GM19328 (cell line): ENCODE measurements around the gene MEIKIN.
"Not testable (repeated sequence)": the region's sequence is repeated elsewhere in the genome, so short reads cannot be mapped to it uniquely, and the experiment has no call there.

Experiments used
- ATAC-seq: cut with Tn5 transposase; IDR thresholded peaks from one replicate; pipeline ENCODE4 v1.9.1; 2021; ENCODE audit warnings: mild to moderate bottlenecking, moderate library complexity; ENCODE audit not compliant: unreplicated experiment

MEIKIN gene

DNA sequence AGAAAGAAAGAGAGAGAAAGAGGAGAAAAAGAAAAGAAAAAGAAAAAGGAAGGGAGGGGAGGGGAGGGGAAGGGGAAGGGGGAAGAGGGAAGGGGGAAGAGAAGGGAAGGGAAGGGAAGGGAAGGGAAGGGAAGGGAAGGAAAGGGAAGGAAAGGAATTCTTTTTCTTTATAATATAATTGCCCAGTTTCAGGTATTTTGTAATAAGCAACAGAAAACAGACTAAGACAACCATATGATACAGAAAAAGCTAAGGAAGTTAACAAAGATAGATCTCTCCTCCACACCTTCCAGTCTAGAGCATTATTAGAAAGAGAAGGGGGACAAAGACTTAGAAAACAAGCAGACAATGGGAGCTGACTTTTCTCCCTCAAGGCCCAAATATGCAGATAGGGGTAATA is 31.0 kb downstream of the MEIKIN start:
- ATAC-seq = no peak

DNA sequence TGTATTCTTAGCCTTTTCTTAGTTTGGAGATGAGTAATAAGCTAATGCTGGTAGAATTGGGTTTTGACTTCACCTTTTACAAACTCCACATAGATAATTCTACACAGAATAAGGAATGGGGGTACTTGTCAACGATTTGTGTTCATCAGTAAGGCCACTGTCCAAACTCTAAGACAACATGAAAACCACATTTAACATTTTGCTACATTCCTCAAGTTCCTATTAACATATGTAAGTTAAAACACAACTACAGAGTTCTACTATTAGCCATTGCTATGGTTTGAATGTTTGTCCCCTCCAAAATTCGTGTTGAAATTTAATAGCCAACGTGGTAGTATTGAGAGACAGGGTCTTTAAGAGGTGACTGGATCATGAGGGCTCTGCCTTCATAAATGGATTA is 31.9 kb downstream of the MEIKIN start:
- ATAC-seq = no peak

DNA sequence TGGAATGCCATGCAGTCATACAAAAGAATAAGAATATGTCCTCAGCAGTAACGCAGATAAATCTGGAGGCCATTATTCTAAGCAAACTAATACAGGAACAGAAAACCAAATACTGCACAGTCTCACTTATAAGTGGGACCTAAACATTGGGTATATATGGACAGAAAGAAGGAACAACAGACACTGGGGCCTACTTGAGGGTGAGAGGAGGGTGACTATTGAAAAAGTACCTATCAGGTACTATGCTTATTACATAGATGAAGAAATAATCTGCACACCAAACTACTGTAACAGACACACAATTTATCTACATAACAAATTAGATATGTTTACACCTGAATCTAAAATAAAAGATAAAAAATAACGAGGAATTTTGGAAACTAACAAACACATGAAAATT is 38.8 kb downstream of the MEIKIN start:
- no peak for ATAC-seq

DNA sequence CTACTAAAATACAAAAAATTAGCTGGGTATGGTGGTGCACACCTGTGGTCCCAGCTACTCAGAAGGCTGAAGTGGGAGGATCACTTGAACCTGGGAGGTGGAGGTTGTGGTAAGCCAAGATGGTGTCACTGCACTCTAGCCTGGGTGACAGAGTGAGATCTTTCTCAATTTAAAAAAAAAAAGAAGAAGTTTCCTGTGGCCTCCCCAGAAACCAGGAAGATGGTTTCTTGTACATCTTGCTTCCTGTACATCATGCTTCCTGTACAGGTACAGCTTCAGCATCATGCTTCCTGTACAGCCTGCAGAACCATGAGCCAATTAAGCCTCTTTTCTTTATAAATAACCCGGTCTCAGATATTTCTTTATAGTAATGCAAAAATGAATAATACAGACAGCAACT is 43.2 kb downstream of the MEIKIN start:
- not testable (repeated sequence) for ATAC-seq

DNA sequence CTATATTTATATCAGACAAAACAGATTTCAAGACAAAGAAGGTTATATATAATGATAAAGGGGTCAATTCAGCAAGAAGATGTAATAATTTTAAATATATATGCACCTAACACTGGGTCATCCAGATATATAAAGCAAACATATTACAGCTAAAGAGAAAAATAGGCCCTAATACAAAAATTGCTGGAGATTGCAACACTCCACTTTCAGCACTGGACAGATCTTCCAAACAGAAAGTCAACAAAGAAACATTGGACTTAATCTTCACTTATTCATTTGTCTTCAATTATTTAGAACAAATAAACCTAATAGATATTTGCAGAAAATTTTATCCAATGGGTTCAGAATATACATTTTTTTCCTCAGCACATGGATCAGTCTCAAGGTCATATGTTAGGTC is 45.8 kb downstream of the MEIKIN start:
- no peak for ATAC-seq

DNA sequence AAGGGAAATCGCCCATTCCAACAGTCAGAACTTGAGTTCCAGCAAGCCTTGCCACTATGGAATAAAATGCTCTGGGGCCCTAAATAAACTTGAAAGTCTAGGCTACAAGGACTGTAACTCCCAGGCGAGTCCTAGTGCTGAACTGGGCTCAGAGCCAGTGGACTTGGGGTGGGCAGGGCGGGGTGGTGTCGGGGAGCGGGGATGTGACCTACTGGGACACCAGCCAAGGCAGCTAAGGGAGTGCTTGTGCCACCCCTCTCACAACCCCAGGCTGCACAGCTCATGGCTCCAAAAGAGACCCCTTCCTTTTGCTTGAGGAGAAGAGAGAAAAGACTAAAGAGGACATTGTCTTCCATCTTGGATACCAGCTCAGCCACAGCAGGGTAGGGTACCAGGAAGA is 61.5 kb downstream of the MEIKIN start:
- no peak for ATAC-seq

DNA sequence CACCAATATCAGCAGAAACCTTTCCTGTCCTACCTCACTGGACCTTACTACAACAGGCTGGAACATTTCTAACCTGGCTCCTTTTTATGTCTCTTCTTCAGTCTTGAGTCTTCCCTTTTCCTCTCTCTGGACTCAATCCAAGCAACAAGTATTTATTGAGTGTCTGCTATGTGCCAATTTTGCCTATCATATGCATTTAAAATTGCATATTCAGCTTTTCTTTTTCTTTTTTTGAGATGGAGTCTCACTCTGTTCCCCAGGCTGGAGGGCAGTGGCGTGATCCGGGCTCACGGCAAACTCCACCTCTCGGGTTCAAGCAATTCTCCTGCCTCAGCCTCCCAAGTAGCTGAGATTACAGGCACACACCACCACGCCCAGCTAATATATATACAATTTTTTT is 65.8 kb downstream of the MEIKIN start:
- ATAC-seq = no peak

DNA sequence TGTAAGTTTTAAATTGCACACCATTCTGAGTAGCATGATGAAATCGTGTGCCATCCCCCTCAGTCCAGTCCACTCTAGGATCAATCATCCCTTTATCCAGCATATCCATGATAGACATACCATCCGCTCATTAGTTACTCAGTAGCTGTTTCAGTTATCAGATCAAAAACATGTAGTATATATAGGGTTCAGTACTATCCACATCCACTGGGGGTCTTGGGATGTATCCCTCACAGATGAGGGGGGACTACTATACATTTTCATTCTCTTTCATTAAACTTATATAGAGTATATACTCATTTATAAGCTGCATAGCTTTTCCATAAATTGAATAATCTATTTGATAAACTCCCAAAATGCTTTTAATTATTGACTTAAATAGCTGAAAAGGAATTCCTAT is 67.6 kb downstream of the MEIKIN start:
- no peak for ATAC-seq

DNA sequence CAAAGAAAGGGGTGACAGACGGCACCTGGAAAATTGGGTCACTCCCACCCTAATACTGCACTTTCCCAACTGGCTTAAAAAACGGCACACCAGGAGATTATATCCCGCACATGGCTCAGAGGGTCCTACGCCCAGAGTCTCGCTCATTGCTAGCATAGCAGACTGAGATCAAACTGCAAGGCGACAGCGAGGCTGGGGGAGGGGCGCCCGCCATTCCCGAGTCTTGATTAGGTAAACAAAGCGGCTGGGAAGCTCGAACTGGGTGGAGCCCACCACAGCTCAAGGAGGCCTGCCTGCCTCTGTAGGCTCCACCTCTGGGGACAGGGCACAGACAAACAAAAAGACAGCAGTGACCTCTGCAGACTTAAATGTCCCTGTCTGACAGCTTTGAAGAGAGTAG is 74.2 kb downstream of the MEIKIN start:
- ATAC-seq = not testable (repeated sequence)

DNA sequence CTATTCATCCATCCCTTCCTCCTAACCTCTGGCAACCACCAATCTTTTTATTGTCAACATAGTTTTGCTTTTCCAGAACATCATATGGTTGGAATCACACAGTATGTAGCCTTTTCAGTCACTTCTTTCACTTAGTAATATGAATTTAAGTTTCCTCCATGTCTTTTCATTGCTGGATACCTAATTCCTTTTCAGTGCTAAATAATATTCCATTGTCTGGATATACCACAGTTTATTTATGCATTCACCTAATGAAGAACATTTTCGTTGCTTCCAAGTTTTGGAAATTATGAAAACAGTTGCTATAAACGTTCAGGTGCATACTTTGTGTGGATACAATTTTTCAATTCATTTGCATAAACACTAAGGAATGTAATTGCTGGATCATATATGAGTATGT is 77.9 kb downstream of the MEIKIN start:
- ATAC-seq = no peak

DNA sequence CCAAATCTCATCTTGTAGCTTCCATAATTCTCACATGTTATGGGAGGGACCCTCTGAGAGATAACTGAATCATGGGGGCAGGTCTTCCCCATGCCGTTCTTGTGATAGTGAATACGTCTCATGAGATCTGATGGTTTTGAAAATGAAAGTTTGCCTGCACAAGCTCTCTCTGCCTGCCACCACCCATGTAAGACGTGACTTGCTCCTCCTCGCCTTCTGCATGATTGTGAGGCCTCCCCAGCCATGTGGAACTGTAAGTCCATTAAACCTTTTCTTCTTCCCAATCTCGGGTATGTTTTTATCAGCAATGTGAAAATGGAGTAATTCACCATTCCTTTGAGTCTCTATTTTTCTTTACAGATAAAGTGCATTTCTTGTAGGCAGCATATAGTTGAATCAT is 81.8 kb downstream of the MEIKIN start:
- no peak for ATAC-seq

DNA sequence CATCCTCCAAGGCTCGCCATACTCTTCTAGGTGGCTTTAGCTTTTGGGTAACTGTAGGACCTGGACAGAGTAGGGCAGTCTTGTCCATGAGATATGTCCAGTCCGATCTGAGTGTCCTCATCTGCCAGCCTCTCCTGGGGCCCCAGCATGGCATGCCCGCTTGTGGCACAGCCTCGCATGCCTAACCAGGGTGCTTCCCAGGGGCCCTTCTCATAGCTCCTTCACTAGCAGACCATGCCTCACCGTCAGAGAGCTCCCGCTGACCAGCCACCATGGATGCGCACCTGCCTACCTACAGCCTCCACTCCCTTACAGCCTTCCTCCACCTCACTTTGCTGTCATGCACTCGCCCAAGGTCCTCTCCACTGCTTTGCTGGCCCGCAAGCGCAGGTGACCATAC is 88.1 kb downstream of the MEIKIN start:
- ATAC-seq = no peak

DNA sequence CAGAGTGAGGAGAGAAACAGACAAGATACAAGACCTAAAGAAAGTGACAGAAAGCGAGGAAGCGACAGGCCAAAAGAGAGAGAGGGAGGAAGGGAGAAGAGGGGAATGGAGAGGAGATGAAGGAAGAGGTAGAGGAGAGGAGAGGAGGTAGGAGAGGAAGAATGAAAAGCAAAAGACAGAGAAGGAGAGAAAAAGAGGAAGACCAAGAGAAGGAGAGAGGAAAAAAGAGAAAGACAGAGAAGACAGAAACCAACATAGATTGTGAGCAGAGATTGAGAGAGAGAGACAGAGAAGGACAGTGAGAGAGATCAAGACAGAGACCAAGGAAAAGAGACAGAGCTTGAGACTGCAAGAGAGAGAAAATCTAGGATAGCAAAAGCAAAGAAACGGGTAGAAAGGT is 90.0 kb downstream of the MEIKIN start:
- no peak for ATAC-seq

DNA sequence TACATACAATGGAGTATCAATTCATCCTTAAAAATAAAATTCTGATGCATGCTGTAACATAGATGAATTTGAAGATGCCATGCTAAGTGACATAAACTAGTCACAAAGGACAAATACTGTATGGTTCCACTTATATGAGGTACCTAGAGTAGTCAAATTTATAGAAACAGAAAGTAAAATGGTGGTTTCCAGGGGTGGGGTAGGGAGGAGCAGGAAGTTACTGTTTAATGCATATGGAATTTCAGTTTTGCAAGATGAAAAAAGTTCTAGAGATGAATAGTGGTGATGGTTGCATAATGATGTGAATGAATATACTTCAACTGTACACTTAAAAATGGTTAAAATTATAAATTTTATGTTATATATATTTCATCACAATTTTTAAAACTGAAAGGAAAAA is 91.3 kb downstream of the MEIKIN start:
- ATAC-seq = no peak

DNA sequence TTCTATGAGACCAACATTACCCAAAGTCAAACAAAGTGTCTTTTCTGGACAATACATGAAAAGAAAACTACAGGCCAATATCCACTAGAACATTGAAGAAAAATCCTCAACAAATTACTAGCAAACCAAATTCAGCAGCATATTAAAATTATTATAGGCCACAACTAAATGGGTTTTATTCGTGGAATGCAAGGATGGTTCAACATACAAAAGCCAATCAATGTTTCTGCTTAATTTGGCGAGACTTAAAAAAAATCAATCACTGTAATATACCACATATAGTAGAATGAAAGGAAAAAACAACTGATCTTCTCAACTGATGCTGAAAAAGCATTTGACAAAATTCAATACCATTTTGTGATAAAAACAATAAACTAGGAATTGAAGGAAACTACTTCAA is 96.8 kb downstream of the MEIKIN start:
- ATAC-seq = no peak

DNA sequence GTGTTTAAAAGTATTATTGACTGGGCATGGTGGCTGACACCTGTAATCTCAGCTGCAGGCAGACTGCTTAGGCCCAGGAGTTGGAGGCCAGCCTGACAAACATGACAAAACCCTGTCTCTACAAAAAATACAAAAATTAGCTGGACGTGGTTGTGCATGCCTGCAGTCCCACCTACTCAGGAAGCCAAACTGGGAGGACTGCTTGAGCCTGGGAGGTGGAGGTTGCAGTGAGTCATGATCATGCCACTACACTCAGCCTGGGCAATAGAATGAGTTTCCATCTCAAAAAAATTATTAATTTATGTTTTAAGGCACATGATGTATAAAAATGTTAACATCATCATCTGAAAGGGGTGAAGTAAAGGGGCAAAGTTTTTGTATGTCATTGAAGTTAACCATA is 98.9 kb downstream of the MEIKIN start:
- no peak for ATAC-seq

DNA sequence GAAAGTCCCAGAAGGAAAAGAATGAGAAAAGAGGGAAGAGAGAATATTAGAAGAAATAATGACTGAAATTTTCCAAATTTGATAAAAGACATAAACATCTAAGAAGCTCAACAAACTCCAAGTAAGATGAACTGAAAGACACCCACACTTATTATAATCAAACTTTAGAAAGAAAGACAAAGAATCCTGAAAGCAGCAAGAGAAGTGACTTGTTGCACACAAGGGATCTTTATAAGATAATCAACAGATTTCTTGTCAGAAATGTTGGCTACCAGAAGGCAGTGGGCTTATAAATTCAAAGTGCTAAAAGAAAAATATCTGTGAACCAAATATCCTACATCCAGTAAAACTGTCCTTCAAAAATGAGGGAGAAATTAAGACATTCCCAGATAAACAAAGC is 99.6 kb downstream of the MEIKIN start:
- ATAC-seq = no peak

DNA sequence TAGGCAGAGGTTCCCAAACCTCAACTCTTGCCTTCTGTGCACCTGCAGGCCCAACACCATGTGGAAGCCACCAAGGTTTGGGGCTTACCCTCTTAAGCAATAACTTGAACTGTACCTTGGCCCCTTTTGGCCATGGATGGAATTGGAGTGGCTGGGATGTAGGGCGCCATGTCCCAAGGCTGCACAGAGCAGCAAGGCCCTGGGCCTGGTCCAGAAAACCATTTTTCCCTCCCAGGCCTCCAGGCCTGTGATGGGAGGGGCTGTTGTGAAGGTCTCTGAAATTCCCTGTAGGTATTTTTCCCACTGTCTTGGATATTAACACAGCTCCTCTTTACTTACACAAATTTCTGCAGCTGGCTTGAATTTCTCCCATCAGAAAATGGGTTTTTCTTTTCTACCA is 102.5 kb downstream of the MEIKIN start:
- not testable (repeated sequence) for ATAC-seq

DNA sequence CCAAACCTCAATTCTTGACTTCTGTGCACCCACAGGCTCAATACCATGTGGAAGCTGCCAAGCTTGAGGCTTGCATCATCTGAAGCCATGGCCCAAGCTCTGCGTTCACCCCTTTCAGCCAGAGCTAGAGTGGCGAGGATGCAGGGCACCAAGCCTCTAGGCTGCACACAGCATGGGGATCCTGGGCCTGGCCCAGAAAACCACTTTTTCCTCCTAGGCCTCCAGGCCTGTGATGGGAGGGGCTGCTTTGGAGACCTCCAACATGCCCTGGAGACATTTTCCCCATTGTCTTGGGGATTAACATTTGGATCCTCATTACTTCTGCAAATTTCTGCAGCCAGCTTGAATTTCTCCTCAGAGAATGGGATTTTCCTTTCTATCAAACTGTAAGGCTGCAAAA is 112.8 kb downstream of the MEIKIN start:
- not testable (repeated sequence) for ATAC-seq

DNA sequence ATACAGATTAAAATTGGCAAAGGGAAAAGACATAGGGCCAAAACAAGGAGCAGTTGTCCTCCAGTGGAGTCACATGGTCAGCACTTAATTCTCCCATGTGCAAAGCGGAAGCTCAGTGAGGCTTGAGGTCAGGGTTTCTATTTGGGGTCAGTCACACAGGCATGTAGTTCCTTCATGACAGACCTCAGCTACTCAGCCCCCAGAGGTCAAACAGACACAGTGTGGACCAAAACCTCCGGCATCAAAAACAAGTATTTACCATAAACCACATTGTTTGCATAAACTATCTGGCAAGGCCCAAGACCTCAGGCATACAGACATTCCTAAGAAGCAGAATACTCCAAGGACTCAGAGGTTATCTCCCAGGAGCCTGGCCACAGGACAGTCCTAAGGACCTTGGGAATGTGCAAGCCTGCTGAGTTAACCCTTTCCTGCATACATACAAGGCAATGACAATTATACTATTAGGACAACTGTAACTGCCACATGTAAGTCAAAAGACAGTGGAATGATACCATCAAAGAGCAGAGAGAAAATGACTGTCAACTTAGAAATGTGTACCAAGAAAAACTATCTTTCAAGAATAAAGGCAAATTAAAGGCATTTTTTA is 120.0 kb downstream of the MEIKIN start:
- ATAC-seq = peak; percentile 86

DNA sequence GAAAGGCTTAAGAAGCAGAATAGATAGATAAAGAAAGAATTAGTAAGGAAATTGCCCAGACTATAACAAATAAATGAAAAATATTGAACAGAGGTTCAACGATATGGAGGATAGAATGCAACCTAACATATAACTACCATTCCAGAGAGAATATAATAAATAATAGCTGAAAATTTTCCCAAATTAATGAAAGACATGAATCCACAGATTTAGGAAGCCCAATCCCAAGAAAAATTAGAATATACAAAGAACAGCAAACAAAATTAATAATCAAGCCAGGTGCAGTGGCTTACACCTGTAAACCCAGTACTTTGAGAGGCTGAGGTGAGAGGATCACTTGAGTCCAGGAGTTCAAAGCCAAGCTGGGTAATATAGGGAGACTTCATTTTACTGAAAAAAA is 120.8 kb downstream of the MEIKIN start:
- ATAC-seq = no peak

DNA sequence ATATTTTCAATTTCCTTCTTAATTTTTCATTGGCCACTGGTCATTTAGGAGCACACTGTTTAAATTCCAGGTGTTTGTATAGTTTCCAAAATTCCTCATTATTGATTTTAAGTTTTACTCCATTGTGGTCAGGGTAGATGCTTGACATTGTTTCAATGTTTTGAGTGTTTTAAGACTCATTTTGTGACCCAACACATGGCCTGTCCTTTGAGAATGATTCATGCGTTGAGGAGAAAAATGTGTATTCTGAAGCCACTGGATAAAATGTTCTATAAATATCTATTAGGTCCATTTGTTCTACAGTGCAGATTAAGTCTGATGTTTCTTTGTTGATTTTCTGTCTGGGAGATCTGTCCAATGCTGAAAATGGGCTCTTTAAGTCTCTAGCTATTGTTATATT is 124.2 kb downstream of the MEIKIN start:
- ATAC-seq = no peak

DNA sequence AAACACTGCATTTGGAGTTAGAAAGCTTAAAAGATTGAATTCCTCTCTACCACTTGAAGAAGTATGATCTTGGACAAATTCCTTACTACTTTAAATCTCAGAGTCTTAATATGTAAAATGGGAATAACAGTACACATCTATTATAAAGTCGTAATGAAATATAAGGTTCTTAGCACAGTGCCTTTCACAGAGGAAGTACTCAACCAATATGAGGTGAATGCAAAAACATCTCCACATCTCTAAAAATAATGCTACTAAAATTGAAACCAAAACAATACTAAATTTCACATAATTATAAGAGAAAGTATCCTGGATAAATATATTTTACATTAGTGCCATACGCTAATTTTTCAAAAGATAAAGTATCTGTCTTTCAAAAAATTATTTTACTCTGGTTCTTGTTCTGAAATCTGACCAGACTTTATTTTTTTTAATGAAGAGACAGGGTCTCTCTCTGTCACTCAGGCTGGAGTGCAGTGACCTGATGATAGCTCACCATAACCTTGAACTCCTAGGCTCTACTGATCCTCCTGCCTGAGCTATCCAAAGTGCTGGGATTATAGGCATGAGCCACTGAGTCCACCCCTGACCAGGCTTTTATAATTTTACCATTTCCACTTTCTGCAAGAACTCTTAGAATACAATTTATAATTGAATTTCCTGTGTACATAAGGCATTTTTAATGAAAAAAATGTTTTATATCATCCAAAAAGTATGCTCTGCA is 127.3 kb downstream of the MEIKIN start:
- ATAC-seq = no peak
